Activated CD4-positive, alpha-beta T cell treated with anti-CD3 and anti-CD28 coated beads, Interleukin-2, amount 50 U/mL, for 16 hours (primary cell): Measurements from ENCODE around the gene CCR6.

Experiments used
- DNase-seq: peaks from one replicate; pipeline ENCODE4 v3.0.0-alpha.2; 2020

The CCR6 gene

GRCh38 chr6:167099707-167100106, 23.2 kb upstream of the CCR6 start:
- DNase-seq, result no peak

DNA sequence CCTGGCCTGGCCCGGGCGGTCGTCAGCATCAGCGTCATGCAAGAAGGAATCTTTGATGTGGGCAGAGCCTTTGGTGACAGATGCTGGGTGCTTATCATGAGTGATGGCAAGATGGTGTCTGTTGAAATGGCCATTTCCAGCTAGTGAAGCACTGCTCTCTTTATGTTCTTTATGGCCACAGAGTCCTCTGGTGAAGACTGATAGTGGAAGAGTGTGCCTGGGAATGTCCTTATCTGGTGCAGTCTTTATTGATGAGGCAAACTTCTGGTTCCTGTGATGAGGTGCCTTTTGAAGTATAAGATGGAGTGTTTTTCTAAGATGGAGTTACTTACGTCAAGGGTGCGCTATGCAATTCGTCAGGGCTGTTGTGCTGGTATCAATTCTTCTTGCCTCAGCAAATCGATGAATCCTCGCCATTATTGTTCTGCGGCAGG, 22.6 kb upstream of the CCR6 start:
- no peak for DNase-seq

- no peak for DNase-seq
These were observed 20.6 kb upstream of the CCR6 start for GRCh38 chr6:167102318-167102717.

DNA sequence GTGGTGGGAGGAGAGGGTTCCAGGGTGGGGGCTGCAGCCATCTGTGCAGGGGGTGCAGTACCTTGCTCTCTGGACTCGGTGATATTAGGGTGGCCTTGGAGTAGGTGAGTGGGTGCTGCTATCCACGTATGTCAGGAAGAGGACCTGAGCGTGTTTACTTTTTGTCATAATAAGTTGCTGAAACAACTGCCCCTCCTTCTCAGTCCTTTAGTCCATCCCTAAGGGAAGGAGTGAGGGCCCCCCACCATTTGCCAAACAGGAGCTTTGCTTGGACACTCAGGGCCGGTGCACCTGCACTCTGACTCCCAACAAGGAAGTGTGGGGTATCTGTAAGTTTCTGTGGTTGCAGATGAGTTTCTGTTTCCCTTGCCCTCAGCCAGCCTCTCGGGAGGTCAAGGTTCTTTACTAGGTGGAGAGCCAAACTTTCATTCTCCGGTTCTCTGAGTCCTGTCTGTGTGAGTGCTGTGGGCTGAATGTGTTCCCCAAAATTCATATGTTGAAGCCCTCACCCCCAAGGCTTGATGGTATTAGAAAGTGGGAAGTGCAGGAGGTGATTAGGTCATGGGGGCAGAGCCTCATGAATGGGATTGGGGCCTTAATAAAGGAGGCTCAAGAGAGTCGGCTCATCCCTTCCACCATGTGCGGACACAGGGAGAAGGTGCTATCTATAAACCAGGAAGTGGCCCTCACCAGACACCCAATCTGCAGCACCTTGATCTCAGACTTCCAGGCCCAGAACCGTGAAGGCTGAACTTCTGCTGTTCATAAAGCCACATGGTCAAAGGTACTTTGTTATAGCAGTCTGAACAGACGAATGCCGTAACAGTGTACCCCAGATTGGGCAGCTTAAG, 19.6 kb upstream of the CCR6 start:
- no peak for DNase-seq

- DNase-seq, result no peak
These were observed 18.5 kb upstream of the CCR6 start for GRCh38 chr6:167104388-167104787.

DNA sequence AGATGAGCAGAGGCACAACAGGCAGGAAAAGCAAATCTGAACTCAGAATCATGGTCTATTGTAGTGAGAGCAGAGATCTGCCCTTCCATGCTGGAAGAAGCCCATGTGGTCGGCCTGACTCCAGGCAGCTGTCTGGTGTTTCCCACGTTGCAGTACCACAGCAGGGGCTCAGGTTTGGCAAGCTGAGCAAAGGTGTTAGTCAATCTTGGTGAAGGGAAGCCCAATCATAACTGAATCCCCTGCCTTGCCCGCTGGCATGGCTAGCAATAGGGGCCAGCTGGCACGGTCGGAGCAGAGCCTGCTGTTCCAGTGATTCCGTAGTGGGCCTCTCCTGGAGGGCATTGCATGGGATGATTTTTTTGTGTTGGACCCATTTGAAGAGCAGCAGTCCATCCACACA, 17.8 kb upstream of the CCR6 start:
- DNase-seq, result no peak

DNA sequence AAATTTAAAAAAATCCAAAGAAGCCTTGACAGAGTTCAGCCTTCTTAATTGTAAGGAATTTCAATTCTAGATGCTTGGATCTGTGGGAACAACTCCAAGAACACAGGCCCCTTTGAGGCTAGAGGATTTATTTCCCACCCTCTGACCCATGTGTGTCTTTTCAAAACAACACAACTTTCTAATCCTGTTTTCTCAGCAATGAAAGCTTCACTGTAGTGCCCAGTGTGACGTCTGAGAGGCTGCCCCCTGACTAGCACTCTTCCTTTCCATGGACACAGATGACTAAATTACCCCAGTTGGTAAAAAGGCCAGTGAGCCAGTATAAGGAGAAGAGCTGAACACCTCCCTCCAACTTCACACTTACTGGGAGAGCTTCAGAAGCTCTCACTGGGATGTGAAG, 16.5 kb upstream of the CCR6 start:
- no peak for DNase-seq

- no peak for DNase-seq
These were observed 15.1 kb upstream of the CCR6 start for GRCh38 chr6:167107787-167108186.

GRCh38 chr6:167108278-167108677, 14.6 kb upstream of the CCR6 start:
- DNase-seq, result no peak

DNA sequence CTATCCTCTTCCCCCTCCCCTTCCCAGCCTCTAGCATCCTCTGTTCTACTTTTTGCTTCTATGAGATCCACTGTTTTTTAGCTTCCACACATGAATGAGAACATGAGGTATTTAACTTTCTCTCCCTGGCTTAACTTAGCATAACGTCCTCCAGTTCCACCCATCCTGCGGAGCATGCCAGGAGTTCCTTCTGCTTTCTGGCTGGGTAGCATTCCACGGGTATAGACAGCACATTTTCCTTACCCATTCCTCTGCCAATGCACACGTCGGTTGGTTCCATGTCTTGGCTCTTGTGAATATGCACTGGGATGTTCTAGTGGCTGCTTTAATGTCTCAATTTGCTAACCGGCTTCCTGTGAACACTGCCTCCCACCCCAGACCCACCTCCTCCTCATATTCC, 13.2 kb upstream of the CCR6 start:
- no peak for DNase-seq

- DNase-seq, result no peak
These were observed 11.3 kb upstream of the CCR6 start for GRCh38 chr6:167111597-167111996.

GRCh38 chr6:167112421-167112820, 10.5 kb upstream of the CCR6 start:
- no peak for DNase-seq

- no peak for DNase-seq
These were observed 9.7 kb upstream of the CCR6 start for GRCh38 chr6:167113047-167113754.

DNA sequence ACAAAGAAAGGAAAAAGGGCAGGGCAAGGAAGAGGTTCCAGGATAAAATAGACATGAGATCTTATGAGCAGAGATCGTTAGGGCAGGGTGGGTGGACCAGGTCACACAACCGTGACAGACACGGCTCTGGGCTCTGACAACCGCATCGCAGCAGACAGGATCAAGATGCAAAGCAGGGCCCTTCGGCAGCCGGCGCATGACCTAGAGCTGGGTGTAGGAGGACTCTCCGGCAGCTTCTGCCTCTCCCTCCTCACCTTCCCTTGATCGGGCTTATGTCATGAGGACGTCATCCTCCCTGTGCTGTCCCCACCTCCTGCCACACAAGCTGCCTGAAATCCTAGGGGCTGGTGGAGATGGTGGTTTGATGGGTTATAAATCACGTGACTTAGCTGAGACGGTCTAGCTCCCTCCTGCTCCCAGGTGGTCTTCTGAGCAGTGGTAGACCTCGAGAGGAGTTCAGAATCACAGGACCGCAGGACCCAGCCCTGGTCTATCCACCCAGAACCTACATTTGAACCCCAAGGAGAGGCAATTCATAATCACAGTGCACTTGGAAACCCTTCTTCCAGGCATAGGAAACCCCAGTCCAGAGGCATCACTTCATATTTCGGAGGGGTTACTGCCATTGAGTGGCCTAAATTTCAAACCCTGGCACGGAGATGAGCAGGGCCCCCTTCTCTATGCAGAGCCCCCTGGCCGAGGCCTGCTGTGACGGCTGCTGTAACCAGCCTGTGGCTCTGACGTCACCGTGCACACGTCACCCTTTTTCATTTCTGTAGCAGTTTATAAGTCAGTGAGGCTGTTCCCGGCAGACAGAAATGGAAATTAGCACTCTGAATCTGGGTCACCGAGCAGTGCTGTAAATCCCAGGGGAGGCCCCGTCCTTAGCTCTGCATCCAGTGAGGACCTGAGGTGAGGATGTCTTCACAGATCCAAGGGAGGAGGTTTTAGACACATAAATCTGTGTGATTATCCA, 8.7 kb upstream of the CCR6 start:
- DNase-seq, result peak; percentile 62

GRCh38 chr6:167115054-167115453, 7.8 kb upstream of the CCR6 start:
- DNase-seq, result no peak

DNA sequence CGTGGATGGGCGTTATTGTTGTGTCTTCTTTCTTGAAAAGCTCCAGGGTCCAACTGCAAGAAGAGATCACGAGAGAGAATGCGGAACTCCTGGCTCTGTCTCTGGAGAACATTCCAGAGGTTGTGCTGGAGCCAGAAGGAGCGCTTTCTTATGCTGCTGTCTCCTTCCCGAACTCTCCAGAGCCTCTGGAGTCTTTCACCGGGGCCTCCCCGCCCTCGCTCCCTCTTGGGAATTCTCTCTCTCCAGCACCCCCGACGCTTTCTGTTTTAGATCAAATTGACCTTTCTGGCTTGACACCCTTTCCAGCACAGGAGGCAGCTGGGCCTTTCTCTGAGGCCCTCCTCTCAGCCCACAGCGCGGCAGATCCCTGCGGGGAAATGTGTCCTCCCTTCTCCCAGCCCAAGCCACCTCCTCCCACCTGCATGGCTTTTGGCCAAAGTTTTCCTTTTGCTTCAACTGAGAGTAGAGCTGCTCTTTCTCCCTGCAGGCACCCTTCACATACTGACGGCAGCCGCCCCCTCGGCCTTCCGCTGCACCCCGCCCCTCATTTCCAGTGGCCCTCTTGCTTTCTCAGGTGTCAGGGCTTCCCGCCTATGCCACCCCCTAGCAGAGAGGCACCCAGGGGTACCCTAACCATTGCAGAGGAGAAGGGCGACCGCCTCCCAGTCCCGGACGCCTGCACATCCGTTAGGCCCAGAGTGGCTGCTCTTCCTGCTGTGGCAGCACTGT, 6.6 kb upstream of the CCR6 start:
- DNase-seq, result no peak

GRCh38 chr6:167116838-167117228, 6.1 kb upstream of the CCR6 start:
- DNase-seq, result no peak

DNA sequence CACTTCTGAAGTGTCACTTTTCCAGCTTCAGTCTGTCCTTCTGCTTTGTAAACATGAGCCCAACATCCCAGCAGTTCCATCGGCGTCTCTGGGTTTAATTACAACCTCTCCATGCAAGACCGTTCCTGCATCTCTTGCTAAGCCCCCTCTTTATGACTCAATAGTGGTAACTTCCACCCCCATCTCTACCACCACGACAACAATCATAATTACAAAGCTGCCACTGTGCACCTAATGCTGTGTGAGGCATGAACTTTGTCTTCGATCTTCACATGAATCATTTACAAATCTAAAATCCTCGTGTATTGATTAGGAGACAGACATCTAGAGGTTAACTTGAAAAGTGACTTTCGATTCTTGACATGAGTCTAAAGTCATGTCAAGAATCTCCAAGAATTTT, 4.9 kb upstream of the CCR6 start:
- DNase-seq, result no peak

DNA sequence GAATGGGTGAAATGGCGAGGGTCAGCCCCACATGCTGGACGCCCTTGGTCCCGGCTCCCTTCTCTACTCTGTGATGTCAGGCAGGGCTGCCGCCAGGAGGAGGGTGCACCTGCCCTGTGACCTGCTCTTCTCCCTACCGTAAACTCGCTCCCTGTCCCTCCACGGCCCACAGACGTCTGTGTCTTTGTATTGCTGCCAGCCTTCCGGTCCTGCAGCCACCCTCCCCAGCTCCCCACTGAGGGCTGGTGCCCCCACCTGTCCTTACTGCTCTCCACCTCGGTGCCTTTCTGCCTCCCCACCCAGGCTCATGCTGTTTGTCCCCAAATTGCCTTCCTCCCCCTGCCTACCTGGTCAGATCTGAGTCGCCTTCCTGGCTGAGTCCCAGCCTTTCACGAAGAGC, 4.1 kb upstream of the CCR6 start:
- DNase-seq, result no peak

- no peak for DNase-seq
These were observed 3.0 kb upstream of the CCR6 start for GRCh38 chr6:167119670-167120582.

DNA sequence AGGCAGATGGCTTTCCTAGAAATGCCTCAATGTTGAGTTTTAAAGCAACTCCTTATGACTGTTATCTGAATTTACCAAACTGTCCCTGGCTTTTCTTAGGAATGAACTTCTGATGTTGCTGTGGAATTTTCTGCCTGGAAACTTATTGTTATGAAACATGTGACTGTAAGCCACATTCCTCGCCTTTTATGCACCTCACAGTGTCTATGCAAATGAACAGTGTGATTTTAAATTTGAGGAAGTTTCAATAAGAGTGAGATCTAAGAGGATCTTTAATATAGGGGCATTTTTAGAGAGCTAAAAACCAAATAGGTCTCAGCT, 2.4 kb upstream of the CCR6 start:
- DNase-seq, result no peak
